Activated CD8-positive, alpha-beta T cell treated with anti-CD3 and anti-CD28 coated beads for 36 hours (primary cell): ENCODE data around the gene KRT5. TPM values are rescaled to one million over a fixed set of nuclear protein-coding genes. Genes with fewer than 3 reads are reported as not detected.

ENCODE experiments used
- ATAC-seq: fragments of 200-7000 bp; cut with Tn5 transposase; one replicate; pipeline ENCODE4 v1.10.0; 2021; ENCODE audit warnings: mild to moderate bottlenecking, moderate library complexity
- CTCF ChIA-PET: fragments of 350-600 bp; sonication (Branson Sonifier 250); formaldehyde crosslinking; loops from one replicate; lab custom pipeline; 2021; ENCODE audit warnings: antibody characterized with exemption; lab: Charles Lee
- POLR2A ChIA-PET: fragments of 350-600 bp; sonication (Branson Sonifier 250); formaldehyde crosslinking; loops from one replicate; lab custom pipeline; 2021; ENCODE audit warnings: antibody characterized with exemption; lab: Charles Lee
- DNase-seq: peaks from one replicate; pipeline ENCODE4 v3.0.0-alpha.2; 2020
- H3K27ac Mint-ChIP-seq: one replicate; pipeline ENCODE4 v1.8.0; 2021; ENCODE audit warnings: mild to moderate bottlenecking, mixed read lengths
- H3K27me3 Mint-ChIP-seq: one replicate; pipeline ENCODE4 v1.8.0; 2021; ENCODE audit warnings: mixed read lengths
- H3K36me3 Mint-ChIP-seq: one replicate; pipeline ENCODE4 v1.8.0; 2021; ENCODE audit warnings: low read depth, mixed read lengths
- H3K4me1 Mint-ChIP-seq: one replicate; pipeline ENCODE4 v1.8.0; 2021; ENCODE audit warnings: low read depth, mixed read lengths
- H3K4me3 Mint-ChIP-seq: one replicate; pipeline ENCODE4 v1.8.0; 2021; ENCODE audit warnings: mild to moderate bottlenecking, moderate library complexity, mixed read lengths
- H3K9me3 Mint-ChIP-seq: one replicate; pipeline ENCODE4 v1.8.0; 2021; ENCODE audit warnings: mixed read lengths
- CTCF ChIP-seq: fragments of 200-600 bp; IDR thresholded peaks from one replicate; pipeline ENCODE4 v1.8.0; 2022; ENCODE audit warnings: antibody characterized with exemption, mild to moderate bottlenecking
- intact Hi-C: fragments of 100-400 bp; cut with micrococcal nuclease; formaldehyde crosslinking; loops from one replicate; pipeline ENCODE4 v1.10.0; 2022
- total RNA-seq, 2 experiments: library from RNA; stranded (reverse); gene quantifications; one replicate each; pipeline ENCODE4 v1.2.3, GENCODE V29; 2021

KRT5 gene
- total RNA-seq, 2 experiments from 2014 or later = not detected

DNA sequence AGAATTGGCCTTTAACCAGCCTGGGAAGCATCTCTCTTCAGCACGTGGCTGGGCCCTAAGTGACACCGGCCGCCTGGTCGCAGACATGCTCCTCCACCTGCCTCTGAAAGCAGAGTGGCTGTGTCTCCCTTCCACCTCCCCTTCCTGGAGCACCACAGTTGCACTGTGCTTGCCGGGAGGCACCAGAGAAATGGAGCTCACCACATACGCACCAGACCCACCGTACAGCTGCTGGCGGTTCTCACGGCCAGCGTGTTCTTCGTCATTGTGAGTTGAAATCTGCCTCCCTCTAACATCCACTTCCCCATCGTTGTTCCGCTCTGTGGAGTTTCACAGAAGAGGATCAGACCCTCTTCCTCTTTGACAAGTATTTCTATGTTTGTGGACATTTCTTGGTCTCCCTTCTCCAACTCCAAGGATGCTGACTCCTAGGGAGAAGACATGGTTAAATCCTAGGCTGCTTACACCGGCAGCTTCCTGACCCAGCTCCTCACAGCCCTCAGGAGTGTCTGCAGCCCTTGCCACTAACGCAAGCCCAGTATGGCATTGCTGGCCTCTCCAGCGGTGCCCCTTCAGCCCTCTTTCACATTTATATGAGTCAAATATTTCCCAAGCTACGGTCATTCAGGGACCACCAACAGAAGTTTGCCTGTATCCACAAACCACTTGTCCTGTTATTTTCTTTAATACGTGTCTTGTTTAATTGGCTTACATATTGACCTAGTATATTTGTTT lies 11.5 kb upstream of the KRT5 start:
- no peak for ATAC-seq
- Mint-ChIP-seq H3K27ac (no peak overlapping the region), H3K27me3 (no peaks in the 10 kb centered on the region), H3K4me1 (peaks cover 1% of the 10 kb centered on the region), H3K9me3 (no peaks in the 10 kb centered on the region), H3K36me3 (no peaks in the 10 kb centered on the region), H3K4me3 (no peak overlapping the region)
- no peak for TF ChIP-seq CTCF
- CTCF ChIA-PET = interaction anchor here (0.8 kb wide), 1 partner anchor 136 kb away, joined by 3 read pairs; no protein-coding TSS in a partner anchor
- intact Hi-C loops = no loop called here
- POLR2A ChIA-PET = no interaction called here
- DNase-seq = no peak

DNA sequence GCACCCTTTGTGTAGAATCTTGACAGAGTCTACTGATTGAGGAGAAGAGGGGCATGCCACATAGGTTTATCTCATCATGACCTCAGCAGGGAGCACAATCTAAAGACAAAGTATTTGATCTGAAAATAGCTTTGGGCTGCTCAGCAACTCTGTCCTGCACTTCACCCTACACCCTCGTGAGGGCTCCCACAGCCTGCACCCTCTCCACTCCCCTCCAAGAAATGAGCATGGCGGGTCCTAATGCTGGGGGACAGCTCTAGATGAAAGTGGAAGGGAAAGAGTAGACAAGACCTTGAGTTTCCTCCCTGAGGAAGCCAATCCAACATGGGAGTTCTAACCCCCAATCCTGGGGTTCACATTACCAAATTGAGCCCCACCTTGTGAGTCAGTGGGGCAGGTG lies 10.7 kb upstream of the KRT5 start:
- Mint-ChIP-seq H3K36me3 (no peaks in the 10 kb centered on the region), H3K4me1 (peaks cover 5% of the 10 kb centered on the region), H3K4me3 (no peak overlapping the region), H3K27me3 (no peaks in the 10 kb centered on the region), H3K9me3 (no peaks in the 10 kb centered on the region), H3K27ac (no peak overlapping the region)
- intact Hi-C loops = no loop called here
- ChIA-PET CTCF (no interaction called here), POLR2A (no interaction called here)
- DNase-seq = no peak
- no peak for TF ChIP-seq CTCF
- no peak for ATAC-seq

DNA sequence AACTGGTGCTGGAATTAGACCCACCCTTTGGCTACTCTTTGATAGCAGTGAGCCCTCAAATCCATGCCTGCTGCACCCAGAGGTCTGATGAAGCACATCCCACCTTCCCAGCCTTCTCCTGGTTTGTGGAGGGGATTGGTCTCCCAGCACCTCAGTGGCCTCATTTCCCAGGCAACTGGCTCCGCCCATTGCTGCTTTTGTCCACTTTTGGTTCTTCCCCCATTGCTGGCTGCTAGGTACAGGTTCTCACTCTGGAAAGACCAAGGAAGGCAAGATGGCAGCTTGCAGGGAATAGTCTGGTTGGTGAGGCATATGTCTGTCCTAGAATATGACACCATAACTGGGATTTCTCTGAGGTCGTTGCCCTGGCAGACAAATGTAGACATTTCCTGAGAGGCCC lies 10.2 kb upstream of the KRT5 start:
- TF ChIP-seq CTCF = no peak
- POLR2A ChIA-PET = no interaction called here
- ATAC-seq (no peak), DNase-seq (no peak)
- no peak overlapping the region for H3K27ac Mint-ChIP-seq
- intact Hi-C loops = no loop called here
- peaks cover 5% of the 10 kb centered on the region for H3K4me1 Mint-ChIP-seq
- H3K4me3 Mint-ChIP-seq = no peak overlapping the region
- no peaks in the 10 kb centered on the region for H3K36me3 Mint-ChIP-seq
- no peaks in the 10 kb centered on the region for H3K9me3 Mint-ChIP-seq
- CTCF ChIA-PET = no interaction called here
- H3K27me3 Mint-ChIP-seq = no peaks in the 10 kb centered on the region

GRCh38 chr12:52529846-52530245 lies 9.7 kb upstream of the KRT5 start:
- intact Hi-C loops = no loop called here
- H3K27me3 Mint-ChIP-seq = no peaks in the 10 kb centered on the region
- H3K4me3 Mint-ChIP-seq = no peak overlapping the region
- H3K27ac Mint-ChIP-seq = no peak overlapping the region
- H3K9me3 Mint-ChIP-seq = no peaks in the 10 kb centered on the region
- H3K4me1 Mint-ChIP-seq = peaks cover 5% of the 10 kb centered on the region
- CTCF ChIA-PET = no interaction called here
- no peaks in the 10 kb centered on the region for H3K36me3 Mint-ChIP-seq
- no peak for ATAC-seq
- DNase-seq = no peak
- POLR2A ChIA-PET = no interaction called here
- no peak for TF ChIP-seq CTCF

GRCh38 chr12:52529417-52529816 lies 9.2 kb upstream of the KRT5 start:
- CTCF ChIA-PET = no interaction called here
- Mint-ChIP-seq H3K4me3 (no peak overlapping the region), H3K9me3 (no peaks in the 10 kb centered on the region), H3K4me1 (peaks cover 5% of the 10 kb centered on the region), H3K27me3 (no peaks in the 10 kb centered on the region), H3K27ac (no peak overlapping the region), H3K36me3 (no peaks in the 10 kb centered on the region)
- intact Hi-C loops = no loop called here
- TF ChIP-seq CTCF = no peak
- POLR2A ChIA-PET = no interaction called here
- no peak for ATAC-seq
- DNase-seq = no peak
